SIG-M5 treated with dmso at 0.1 percent for 504 hours (cell line): ENCODE measurements around the gene WWOX.
"Not testable (repeated sequence)": the region's sequence is repeated elsewhere in the genome, so short reads cannot be mapped to it uniquely, and the experiment has no call there.

Experiments used
- DNase-seq: peaks from one replicate; lab custom pipeline; 2025; ENCODE audit not compliant: unreplicated experiment; lab: John Stamatoyannopoulos, UW

WWOX gene

DNA sequence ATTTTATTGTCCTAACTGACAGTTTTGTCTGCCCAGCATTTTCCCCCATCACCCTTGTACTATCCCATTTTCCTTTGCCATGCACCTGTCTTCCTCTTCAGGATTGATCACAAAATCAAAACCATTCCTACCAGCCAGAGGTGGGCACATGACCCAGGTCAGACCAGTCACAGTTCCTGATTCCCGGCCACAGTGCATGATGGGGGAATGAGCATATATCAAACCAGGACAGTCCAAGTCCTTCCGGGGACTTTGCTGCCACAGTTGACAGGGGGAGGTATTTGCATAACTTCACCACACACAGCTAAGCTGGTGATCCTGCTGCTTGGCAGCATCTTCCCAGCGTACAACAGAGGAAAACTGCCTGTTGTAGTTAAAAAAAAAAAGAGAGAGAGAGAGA, 493.9 kb downstream of the WWOX start:
- no peak for DNase-seq

DNA sequence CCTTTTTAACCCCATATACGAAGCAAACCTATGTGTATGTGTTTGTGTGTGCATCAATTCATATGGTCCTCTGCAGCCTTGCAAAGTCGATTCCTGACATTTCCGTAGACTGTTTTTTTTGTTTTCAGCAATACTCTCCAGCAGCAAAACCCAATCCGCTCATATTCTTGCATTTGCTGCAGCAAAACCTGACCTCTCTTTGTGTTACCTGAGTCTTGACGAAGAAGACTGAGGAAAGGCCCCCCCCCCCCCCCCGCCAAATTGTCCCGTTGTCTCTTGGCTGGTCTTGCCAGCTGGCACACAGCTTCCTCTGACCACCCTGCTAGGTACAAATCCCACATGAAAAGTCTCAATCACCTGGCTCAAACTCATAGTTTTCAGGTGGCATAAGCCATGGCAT, 494.7 kb downstream of the WWOX start:
- DNase-seq: no peak

- no peak for DNase-seq
Measured at GRCh38 chr16:78596348-78596995, 497.0 kb downstream of the WWOX start.

GRCh38 chr16:78596996-78597422, 497.6 kb downstream of the WWOX start:
- DNase-seq: no peak

- DNase-seq: no peak
Measured at GRCh38 chr16:78597809-78598570, 498.5 kb downstream of the WWOX start.

GRCh38 chr16:78599271-78599670, 499.8 kb downstream of the WWOX start:
- DNase-seq: no peak

DNA sequence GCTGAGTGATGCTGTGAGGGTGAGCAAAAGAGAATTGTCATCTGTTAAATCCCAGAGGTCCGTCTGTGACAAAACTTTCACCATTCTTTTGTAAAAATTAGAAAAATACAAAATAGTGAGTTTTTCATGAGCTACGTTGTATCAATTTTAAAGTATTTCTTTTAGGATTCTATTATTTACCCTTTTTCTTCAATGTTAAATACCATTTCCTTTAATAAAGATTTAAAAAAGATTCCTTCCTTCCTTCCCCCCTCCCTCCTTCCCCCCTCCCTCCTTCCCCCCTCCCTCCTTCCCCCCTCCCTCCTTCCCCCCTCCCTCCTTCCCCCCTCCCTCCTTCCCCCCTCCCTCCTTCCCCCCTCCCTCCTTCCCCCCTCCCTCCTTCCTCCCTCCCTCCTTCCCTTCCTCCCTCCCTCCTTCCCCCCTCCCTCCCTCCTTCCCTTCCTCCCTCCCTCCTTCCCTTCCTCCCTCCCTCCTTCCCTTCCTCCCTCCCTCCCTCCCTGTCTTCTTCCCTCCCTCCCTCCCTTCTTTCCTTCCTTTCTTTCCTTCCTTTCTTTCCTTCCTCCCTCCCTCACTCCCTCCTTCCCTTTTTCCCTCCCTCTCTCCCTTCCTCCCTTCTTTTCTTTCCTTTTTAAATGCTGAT, 505.1 kb downstream of the WWOX start:
- not testable (repeated sequence) for DNase-seq

DNA sequence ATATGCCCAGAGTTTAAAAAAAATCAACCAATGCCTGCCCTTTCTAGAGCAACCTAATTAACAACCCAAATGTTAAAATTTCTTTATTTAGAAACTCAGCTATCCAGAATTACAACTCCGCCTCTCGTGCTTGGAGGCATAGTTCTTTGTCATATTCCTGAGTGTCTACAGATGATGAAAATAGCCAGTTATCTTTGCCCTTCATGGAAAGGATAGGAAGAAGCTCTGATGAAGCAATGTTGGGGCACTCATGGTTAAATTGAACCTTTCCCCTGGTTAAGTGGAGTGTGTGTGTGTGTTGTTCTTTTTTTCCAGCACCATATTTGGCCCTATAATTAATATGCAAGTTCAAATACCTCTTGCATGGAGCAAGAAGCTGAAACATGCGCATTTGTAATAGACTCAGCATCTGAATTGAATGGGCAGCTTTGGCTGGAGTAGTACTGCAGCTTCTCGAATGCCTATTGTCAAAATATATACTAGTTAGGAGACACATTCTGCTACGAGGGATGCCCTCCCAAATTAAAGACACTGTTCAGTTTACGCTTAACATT, 506.2 kb downstream of the WWOX start:
- no peak for DNase-seq

DNA sequence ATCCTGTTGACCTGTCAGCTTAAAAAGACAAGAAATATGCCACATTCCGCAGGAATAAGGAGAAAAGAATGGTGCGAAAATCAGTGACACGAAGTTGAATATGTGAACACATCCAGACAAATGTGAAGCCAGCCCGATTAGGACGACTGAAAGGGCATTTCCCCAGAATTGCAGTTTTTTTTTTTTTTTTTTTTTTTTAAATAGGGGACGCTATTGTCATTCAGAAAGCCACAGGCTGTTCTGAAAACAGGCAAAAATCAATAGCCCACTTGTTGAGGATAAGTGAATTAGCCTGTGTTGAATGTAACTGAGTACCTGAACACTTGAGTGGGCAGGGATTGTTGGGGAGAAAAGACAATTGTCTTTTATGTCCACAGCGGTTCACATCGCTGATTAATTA, 507.1 kb downstream of the WWOX start:
- DNase-seq: no peak

DNA sequence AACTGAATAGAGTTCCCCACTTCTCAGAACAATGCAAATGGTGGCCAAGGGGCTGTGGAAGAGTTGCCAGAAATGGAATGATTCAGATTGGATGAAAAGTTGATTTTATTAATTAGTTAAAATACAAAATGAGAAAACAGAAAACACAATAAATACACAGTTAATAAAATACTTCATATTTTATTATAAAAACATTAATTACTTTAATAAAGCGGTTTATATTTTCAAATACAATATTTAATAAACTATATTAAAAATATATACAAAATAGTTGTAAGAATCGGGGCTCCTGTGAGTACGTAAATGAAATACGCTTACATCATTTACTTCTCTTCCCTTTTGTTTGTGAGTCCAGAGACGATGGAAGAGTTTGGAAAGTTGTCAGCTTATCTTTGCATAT, 507.6 kb downstream of the WWOX start:
- no peak for DNase-seq

- DNase-seq: peak; percentile 8
Measured at GRCh38 chr16:78607465-78607864, 508.0 kb downstream of the WWOX start.

DNA sequence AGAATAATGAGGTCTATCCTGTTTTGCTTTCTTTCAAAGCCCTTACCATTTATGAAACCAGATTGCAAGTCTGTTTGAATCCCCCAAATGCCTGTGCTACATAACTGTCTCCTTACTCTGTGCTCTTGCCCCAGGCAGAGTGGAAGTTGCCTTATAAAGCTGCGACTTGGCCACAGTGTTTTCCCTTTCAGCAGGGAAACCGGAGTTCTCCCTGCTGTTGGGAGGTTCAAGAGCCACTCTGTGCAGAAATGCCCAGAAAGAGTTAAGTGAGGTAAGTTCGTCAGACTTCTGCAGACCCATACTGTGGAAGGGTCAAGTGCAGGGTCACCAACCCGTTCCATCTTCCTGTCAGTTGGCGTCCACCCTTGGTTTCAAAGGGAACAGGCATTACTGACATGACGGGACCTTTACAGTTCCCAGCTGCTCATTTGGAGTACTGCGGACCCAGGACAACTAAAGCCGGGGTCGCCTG, 508.9 kb downstream of the WWOX start:
- no peak for DNase-seq

GRCh38 chr16:78609402-78610274, 510.2 kb downstream of the WWOX start:
- DNase-seq: no peak

DNA sequence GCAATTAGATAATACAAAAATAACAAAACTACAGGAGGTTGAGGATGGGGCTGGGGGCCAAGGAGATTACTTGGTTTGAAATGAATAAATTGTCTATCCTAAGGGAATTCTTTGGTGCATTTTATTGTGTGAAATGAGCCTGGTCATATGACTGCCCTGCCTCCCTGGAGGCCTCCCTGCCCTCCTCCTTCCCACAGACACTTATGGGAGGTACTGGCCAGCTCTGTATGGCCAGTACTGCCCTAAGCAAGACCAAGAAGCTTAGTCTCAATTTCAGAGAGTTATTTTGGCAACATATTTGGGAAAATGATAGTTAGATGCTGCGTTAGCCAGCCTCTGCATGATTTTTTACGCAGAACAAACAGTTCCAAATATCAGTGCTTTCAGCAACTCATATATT, 511.9 kb downstream of the WWOX start:
- DNase-seq: no peak

DNA sequence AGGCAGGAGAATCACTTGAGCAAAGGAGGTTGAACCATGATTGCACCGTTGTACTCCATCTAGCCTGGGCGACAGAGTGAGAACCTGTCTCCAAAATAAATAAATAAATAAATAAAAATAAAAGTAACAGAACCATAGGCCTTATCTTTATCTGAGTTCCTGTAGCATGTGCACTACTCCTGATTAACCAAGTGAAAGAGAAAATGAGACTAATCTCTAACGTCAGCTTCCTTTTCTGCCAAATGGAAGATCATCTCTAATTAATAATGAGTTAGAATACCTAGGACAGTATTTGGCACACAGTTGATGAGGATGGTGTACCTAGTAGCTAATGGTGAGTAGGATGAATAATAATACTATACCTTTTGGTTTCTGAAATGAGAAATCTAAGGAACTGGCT, 520.4 kb downstream of the WWOX start:
- no peak for DNase-seq

GRCh38 chr16:78620291-78620690, 520.8 kb downstream of the WWOX start:
- DNase-seq: no peak

GRCh38 chr16:78623796-78624195, 524.3 kb downstream of the WWOX start:
- no peak for DNase-seq

- DNase-seq: no peak
Measured at GRCh38 chr16:78624366-78624765, 524.9 kb downstream of the WWOX start.

DNA sequence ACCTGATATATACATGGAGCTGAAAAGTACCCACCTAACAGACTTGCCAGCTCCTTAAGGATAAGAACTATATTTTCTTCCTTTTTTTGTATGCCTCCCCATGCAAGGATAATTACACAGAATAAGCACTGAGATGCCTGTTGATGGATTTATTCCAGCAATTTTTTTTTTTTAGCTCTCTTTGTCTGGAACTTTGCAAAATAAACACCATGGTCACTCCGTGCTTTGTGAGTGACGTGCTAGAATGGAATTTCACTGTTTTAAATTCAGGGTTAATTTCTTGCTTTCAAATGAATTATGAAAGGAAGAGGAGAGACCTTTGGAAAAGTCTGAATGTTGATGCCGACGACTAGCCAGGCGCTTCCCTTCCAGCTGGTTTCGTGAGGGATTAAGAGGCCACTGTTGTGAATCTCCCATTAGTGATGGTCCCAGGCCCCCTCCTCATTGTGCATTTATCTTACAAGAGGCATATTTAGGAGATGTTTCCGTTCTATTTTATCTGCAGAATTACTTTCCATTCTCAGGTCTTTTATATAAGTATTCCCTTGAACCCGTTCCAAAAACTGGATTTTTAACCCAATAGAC, 529.1 kb downstream of the WWOX start:
- no peak for DNase-seq

DNA sequence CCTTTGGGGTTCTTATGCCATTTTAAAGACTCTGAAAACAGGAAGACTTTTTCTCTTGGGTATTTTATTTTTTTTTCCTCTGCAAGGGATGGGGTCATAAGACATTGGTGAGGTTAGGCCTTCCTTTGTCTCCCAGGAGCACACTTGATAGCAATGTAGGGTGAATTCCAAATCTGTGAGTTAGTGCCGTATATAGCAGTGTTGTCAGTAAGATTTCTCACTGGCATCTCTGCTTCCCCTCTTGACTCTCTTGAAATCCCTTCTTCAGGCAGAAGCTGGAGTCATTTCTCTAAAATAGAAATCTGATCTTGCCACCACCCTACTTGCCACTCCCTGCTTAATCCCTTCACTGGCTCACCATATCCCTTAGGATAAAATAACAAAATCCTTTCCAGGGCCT, 529.7 kb downstream of the WWOX start:
- DNase-seq: no peak
